HCT116 (cell line): ENCODE data around the gene PIGP. TPM values are rescaled to one million over a fixed set of nuclear protein-coding genes. Genes with fewer than 3 reads are reported as not detected.

Experiments
- ATAC-seq: fragments of 200-7000 bp; cut with Tn5 transposase; 2 replicates; pipeline ENCODE4 v1.9.1; 2020; ENCODE audit warnings: mild to moderate bottlenecking, moderate library complexity
- BruUV-seq: library from RNA; stranded (reverse); fragments of 400-500 nt; replicated peaks from 2 replicates; lab custom pipeline; 2021; lab: Mats Ljungman, UMichigan
- CTCF ChIA-PET: fragments of 300-600 bp; sonication (Branson Sonifier 250); formaldehyde crosslinking; loops from one replicate; lab custom pipeline; 2021; ENCODE audit warnings: antibody characterized with exemption; lab: Charles Lee
- POLR2A ChIA-PET: fragments of 300-600, 350-600 bp; sonication (Branson Sonifier 250); formaldehyde crosslinking; loops from one replicate; lab custom pipeline; 2021; ENCODE audit warnings: antibody characterized with exemption; lab: Charles Lee
- RAD21 ChIA-PET, 2 experiments: fragments of 300-600 bp; sonication (Branson Sonifier 250); formaldehyde crosslinking; loops; one replicate each; lab custom pipeline; 2023; ENCODE audit warnings: low total read pairs in 2 of 2; ENCODE audit not compliant: uncharacterized antibody in 2 of 2, unreplicated experiment in 2 of 2, low non-redundant PET in 1 of 2; lab: Charles Lee
- DNase-seq: peaks from one replicate; pipeline ENCODE4 v3.0.0-alpha.2; 2010; ENCODE audit warnings: low read depth, low spot score
- H2AFZ ChIP-seq: fragments of 200-600 bp; shearing (Covaris generic), sonication (generic); 2 replicates; pipeline ENCODE4 v1.6.1; 2017; ENCODE audit warnings: low read depth, mixed run types, mixed read lengths, antibody characterized with exemption, low read length; ENCODE audit not compliant: poor library complexity, severe bottlenecking
- H3K27ac ChIP-seq: 2 replicates; pipeline ENCODE4 v1.5.1; 2012; ENCODE audit warnings: low read depth, low read length
- H3K27me3 ChIP-seq: fragments of 200-600 bp; sonication (generic); 2 replicates; pipeline ENCODE4 v1.6.1; 2016; ENCODE audit warnings: mixed run types, low read length, mixed read lengths; ENCODE audit not compliant: insufficient read depth
- H3K36me3 ChIP-seq, 2 experiments: fragments of 200-500 bp in 1 of 2; fragments of 200-600 bp in 1 of 2; sonication (Bioruptor generic) in 1 of 2; sonication (generic) in 1 of 2; 2 replicates each; pipeline versions ENCODE4 v1.5.1 to v1.6.1; 2014 to 2016; ENCODE audit warnings: low read length in 2 of 2, inconsistent platforms in 1 of 2, mixed read lengths in 1 of 2, mixed run types in 1 of 2; ENCODE audit not compliant: insufficient read depth in 2 of 2, control insufficient read depth in 1 of 2
- H3K4me1 ChIP-seq, 2 experiments: fragments of 200-600 bp in 1 of 2; sonication (generic) in 1 of 2; 2 replicates each; pipeline versions ENCODE4 v1.5.1 to v1.6.1; 2012 to 2017; ENCODE audit warnings: low read length in 2 of 2, inconsistent platforms in 1 of 2, mild to moderate bottlenecking in 1 of 2, mixed read lengths in 1 of 2, mixed run types in 1 of 2, moderate library complexity in 1 of 2; ENCODE audit not compliant: insufficient read depth in 2 of 2, control insufficient read depth in 1 of 2
- H3K4me2 ChIP-seq: fragments of 200-600 bp; sonication (generic); 2 replicates; pipeline ENCODE4 v1.6.1; 2017; ENCODE audit warnings: mixed run types, low read length, mixed read lengths
- H3K4me3 ChIP-seq, 2 experiments: fragments of 200-600 bp in 1 of 2; sonication (generic) in 1 of 2; replicated peaks in 1 of 2; 2 replicates each; pipeline ENCODE4 v1.5.1; 2011 to 2016; ENCODE audit warnings: low read length in 2 of 2, control low read depth in 1 of 2, low read depth in 1 of 2, mild to moderate bottlenecking in 1 of 2, mixed read lengths in 1 of 2, mixed run types in 1 of 2
- H3K79me2 ChIP-seq: fragments of 200-600 bp; sonication (generic); 2 replicates; pipeline ENCODE4 v1.6.1; 2017; ENCODE audit warnings: mild to moderate bottlenecking, mixed run types, low read length, moderate library complexity, mixed read lengths; ENCODE audit not compliant: insufficient read depth
- H3K9ac ChIP-seq: fragments of 200-600 bp; sonication (generic); 2 replicates; pipeline ENCODE4 v1.6.1; 2016; ENCODE audit warnings: low read length, mixed read lengths
- H3K9me2 ChIP-seq: fragments of 200-600 bp; sonication (generic), shearing (Covaris generic); 2 replicates; pipeline ENCODE4 v1.6.1; 2017; ENCODE audit warnings: mixed run types, mild to moderate bottlenecking, moderate library complexity; ENCODE audit not compliant: insufficient read depth
- H3K9me3 ChIP-seq, 2 experiments: fragments of 200-500 bp in 1 of 2; fragments of 200-600 bp in 1 of 2; sonication (Bioruptor generic) in 1 of 2; sonication (generic) in 1 of 2; 2 replicates each; pipeline ENCODE4 v1.6.1; 2014 to 2017; ENCODE audit warnings: low read length in 2 of 2, mixed read lengths in 2 of 2, inconsistent platforms in 1 of 2, low read depth in 1 of 2, mild to moderate bottlenecking in 1 of 2, mixed run types in 1 of 2, moderate library complexity in 1 of 2; ENCODE audit not compliant: control insufficient read depth in 1 of 2, insufficient read depth in 1 of 2
- H4K20me1 ChIP-seq: fragments of 200-600 bp; sonication (generic), shearing (Covaris generic); 2 replicates; pipeline ENCODE4 v1.6.1; 2017; ENCODE audit warnings: mixed run types, mild to moderate bottlenecking, moderate library complexity; ENCODE audit not compliant: insufficient read depth
- ATF3 ChIP-seq: IDR thresholded peaks from 2 replicates; pipeline ENCODE4 v1.6.1; 2012
- CBX3 ChIP-seq: IDR thresholded peaks from 2 replicates; pipeline ENCODE4 v1.6.1; 2012; ENCODE audit warnings: low read depth
- CTCF ChIP-seq, 3 experiments: fragments of 200-600 bp in 1 of 3; sonication (generic) in 1 of 3; IDR thresholded peaks in 2 of 3; conservative IDR thresholded peaks in 1 of 3; 2 replicates each; pipeline ENCODE4 v1.5.1; 2012 to 2017; ENCODE audit warnings: low read depth in 2 of 3, low read length in 2 of 3, antibody characterized with exemption in 1 of 3, borderline replicate concordance in 1 of 3, control low read depth in 1 of 3, mild to moderate bottlenecking in 1 of 3, mixed read lengths in 1 of 3, mixed run types in 1 of 3, moderate library complexity in 1 of 3; ENCODE audit not compliant: insufficient read depth in 1 of 3
- ELF1 ChIP-seq: IDR thresholded peaks from 2 replicates; pipeline ENCODE4 v1.6.1; 2012; ENCODE audit warnings: low read depth, borderline replicate concordance
- MAX ChIP-seq: IDR thresholded peaks from 2 replicates; pipeline ENCODE4 v1.6.1; 2012
- REST ChIP-seq: IDR thresholded peaks from 2 replicates; pipeline ENCODE4 v1.6.1; 2012; ENCODE audit warnings: low read depth
- SIN3A ChIP-seq: IDR thresholded peaks from 2 replicates; pipeline ENCODE4 v1.6.1; 2012; ENCODE audit warnings: low read depth
- SRF ChIP-seq: IDR thresholded peaks from 2 replicates; pipeline ENCODE4 v1.6.1; 2012; ENCODE audit warnings: low read depth
- intact Hi-C: fragments of 100-400 bp; cut with micrococcal nuclease; formaldehyde crosslinking; loops from 2 replicates; pipeline ENCODE4 v1.10.0; 2022
- total RNA-seq: library from RNA; stranded (reverse); gene quantifications from one replicate; pipeline ENCODE4 v1.2.1, GENCODE V29; 2021; ENCODE audit not compliant: unreplicated experiment

Gene PIGP
- total RNA-seq, 1 experiment from 2014 or later = 23.5 TPM

- Histone ChIP-seq H3K9ac (peak overlapping the region; percentile 91), H3K4me1 (peaks cover 11 to 26% of the 10 kb centered on the region in 2 experiments), H2AFZ (no peak overlapping the region), H3K79me2 (peaks cover 57% of the 10 kb centered on the region), H3K4me3 (peak overlapping the region; percentile 78 to 95)
- ChIA-PET CTCF (no interaction called here), RAD21 (no interaction called here), POLR2A (no interaction called here)
- ATAC-seq = peak; percentile 52
- no peak for DNase-seq
- intact Hi-C loops = no loop called here
- no TSS peak for BruUV-seq
- TF ChIP-seq SRF (no peak), SIN3A (peak; percentile 7; the same call in 1 of the 2 replicates), CBX3 (no peak), ELF1 (no peak), ATF3 (no peak), MAX (peak; percentile 21; the same call in 1 of the 2 replicates), CTCF (IDR thresholded peaks at IDR 0.05 in 2 of 3, conservative IDR thresholded peaks at IDR 0.05 in 1 of 3; ENCODE audit: borderline replicate concordance in 1 of 3, insufficient read depth in 1 of 3, low read depth in 2 of 3, low read length in 2 of 3) (0 out of 6 replicates have a peak, but pooled peaks of 1 of the 3 experiments have one; percentile 8), REST (no peak)
- TF ChIP-seq, all 23 proteins: peak for 3
- H3K27ac ChIP-seq = peak overlapping the region; percentile 95
- no peaks in the 10 kb centered on the region for H3K27me3 ChIP-seq
- H4K20me1 ChIP-seq = peaks cover 9% of the 10 kb centered on the region; the same call in 1 of the 2 replicates
- no peaks in the 10 kb centered on the region for H3K9me3 ChIP-seq
- peak overlapping the region; percentile 94 for H3K4me2 ChIP-seq
- no peaks in the 10 kb centered on the region for H3K9me2 ChIP-seq
- no peaks in the 10 kb centered on the region for H3K36me3 ChIP-seq
Measured at GRCh38 chr21:37073417-37074196, 736 bp upstream of the PIGP start.
